Suppressor macrophage treated with lipopolysaccharide for 4 hours (primary cell): ENCODE results near the gene EIF4G3.

Source experiments
- DNase-seq: peaks from one replicate; pipeline ENCODE4 v3.0.0-alpha.2; 2020

Gene EIF4G3

DNA sequence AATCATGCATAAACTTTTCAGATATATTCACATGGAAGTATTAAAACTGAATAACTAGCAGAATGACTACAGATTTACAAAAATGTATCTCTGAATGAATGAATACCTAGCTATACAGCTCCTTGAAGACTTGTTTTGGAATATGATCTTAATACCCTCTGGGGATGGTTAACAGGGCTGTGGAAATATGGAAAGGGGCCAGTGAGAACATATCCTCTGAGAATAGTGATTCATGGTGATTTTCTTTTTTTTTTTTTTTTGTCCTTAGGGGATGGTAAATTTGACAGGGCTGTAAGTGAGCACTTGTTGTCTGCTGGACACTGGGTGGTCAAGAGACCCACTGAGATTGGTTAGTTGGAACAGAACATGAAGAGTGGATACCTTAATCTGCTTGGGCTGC lies 308.9 kb downstream of the EIF4G3 start:
- DNase-seq: no peak

DNA sequence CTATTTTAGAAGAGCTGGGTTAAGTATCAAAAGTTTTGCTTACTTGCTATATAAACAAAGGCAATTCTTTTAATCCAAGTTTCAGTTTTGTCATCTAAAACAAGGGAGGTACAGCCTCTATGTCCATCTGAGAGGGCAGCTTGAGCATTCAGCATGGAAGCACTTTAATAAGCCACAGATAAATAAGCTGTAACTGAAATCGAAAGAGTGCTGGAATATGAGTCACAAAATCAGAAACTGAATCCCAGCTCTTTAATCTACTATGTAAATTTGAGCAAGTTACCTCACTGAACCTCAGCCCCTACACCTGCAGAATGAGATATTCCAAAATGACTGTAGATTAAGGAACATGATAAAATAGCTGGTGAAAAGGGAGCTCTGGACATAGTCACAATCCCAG lies 309.6 kb downstream of the EIF4G3 start:
- DNase-seq: no peak

DNA sequence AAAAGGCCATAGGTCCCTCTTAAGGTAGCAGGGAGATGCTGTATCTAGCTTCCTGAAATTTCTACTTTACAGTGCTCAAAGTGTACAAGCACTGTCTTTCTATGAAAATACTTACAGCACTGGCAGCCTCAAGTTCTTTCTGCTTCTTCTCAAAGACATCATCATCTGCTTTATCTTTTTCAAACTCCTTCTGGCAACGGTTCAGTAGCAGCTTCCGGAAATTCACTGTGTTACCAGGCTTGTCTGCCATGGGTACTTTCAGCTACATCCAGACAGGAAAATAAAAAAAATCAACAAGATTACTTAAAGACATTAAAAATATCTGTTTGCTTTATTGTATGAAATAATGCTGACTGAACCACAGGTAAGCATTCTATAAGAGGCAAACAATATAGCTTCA lies 311.7 kb downstream of the EIF4G3 start:
- DNase-seq: no peak

DNA sequence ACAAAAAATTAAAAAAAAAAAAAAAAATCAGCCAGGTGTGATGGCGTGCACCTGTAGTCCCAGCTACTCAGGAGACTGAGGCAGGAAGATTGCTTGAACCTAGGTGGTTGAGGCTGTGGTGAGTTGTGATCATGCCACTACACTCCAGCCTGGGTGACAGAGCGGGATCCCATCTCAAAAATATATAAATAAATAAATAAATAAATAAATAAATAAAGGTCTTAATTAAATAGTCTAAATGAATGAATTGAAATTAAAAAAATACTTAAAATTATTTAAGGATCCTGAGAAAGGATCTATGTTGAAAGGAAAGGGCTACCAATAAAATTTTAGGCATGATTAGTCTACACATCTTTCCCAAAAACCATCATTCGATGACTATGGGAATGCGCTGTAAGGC lies 322.2 kb downstream of the EIF4G3 start:
- no peak for DNase-seq

DNA sequence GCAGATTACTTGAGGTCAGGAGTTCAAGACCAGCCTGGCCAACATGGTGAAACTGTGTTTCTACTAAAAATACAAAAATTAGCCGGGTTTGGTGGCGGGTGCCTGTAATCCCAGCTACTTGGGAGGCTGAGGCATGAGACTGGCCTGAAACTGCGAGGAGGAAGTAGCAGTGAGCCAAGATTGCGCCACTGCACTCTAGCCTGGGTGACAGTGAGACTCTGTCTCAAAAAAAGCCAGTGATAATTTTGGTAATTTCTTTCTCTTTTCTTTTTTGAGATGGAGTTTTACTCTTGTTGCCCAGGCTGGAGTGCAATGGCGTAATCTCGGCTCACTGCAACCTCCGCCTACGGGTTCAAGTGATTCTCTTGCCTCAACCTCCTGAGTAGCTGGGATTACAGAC lies 324.9 kb downstream of the EIF4G3 start:
- DNase-seq: peak; percentile 45

DNA sequence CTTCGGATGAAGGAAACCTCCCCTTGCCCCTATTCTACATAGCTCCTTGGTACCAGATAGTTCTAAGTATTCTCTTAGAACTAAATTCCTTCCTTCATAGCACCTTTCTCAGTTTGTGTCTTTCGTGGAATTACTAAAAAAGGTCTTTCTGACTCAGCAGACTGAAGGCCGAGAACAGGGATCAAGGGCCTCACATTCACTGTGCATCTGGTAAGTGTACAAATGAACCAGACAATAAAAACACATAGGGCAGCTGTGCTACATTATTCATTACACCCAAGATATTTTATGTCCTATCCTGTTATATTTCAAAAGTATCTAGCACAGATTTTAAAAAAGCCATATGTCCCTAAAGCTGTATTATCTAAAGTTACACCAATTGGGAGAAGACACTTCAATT lies 326.7 kb downstream of the EIF4G3 start:
- DNase-seq: no peak

DNA sequence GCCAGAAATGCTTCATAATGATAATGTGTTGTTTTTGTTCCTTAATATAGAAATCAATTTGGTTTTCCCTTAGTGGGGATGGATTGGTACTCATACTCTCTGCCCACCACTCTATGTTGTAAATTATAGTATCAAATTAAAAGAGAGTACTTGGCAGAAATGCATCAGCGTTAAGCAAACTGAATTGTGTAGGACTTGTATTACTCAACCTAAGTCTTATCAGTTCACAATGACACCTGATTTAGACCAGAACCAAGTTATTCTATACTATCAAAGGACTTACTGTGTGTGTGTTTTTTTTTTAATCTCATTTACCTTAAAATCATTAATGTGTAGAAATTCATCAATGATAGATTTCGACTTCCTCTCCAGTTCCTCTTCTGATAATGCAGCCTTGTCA lies 327.6 kb downstream of the EIF4G3 start:
- no peak for DNase-seq

DNA sequence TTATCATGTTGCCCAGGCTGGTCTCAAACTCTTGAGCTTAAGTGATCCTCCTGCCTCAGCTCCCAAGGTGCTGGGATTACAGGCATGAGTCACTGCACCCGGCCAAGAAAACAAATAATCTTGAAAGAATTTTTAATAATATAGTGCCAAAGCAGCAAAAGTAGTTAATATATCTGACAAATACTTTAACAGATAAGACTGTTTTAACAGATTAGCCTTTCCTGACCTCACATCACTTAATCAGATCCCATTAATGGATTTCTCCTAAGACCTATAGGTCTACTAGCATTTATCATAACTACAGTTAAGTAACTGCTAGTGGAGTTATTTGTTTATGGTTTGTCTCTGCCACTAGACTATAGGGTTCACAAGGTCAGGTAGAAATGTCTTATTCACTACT lies 328.5 kb downstream of the EIF4G3 start:
- no peak for DNase-seq

DNA sequence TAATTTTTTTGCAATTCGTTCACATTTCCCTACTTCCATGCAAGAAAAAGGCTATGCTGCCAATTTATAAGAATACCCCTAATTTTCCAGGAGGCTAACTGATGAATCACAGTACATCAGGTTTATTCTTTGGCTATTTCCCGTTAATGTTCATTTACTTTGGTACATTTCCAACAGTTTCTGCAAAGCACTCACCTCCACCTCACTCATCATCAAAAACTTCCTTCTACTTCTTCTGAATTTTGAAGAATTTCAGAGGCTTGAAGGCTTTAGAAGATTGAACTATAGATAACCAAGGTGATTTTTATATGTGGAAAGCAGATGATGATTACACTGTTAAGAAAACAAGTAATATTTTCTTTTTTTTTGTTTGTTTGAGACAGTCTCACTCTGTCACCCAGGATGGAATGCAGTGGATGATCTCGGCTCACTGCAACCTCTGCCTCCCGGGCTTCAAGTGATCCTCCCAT lies 329.1 kb downstream of the EIF4G3 start:
- DNase-seq: no peak

DNA sequence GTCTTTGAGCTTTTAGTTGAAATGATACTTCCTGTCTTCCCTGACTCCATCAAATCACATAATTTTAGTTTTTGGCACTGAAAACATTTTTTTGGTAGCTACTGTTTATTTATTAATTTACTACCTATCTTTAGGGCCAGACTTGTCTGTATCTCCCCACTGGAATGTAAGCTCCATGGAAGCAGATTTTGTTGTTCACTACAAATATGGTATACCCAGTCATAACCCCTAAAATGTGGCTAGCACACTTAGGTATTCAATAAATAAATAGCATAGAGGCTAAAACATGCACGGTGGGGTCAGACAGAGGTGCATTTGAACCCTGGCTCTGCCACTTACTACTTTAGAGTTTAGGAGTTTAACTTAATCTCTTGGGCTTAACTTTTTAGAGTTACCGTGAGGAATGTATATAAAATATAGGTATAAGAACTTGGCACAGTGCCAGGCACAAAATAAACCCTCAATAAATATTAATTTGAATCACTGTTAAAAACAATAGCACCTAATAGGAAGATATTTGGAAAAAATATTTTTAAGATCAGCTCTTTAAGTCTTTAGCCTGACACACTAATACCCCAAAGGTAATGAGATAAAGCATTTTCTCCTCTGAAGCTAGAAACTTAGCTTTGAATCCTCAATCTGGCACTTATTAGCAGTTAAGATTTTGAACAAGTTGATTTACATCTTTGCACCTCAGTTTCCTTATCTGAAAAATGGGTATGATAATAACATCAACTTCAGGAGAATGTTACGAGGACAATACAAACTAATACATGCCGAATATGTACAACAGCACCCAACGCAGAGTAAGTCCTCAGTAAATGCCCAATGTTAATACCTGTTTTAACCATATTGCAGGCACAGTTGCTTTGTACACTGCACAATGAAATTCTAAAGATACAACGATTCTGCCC lies 330.0 kb downstream of the EIF4G3 start:
- DNase-seq: no peak

DNA sequence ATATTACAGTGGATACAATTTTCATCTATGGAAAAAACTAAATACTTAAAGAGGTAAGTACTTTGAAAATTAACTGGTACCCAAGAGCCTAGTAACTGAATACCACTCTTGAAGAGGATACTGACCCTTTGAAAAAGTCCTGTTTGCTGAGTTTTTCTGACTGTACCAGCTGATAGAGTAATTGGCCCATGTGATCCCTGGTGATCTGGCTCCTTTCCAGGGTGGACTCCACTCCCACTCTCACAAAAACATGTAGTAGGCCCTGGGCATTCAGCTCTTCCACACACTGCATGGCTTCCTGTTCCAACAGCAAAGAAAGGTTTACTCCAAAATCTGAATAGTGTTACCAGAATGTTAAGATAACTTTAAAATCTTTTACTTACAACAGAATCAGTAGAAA lies 336.0 kb downstream of the EIF4G3 start:
- peak; percentile 6 for DNase-seq

DNA sequence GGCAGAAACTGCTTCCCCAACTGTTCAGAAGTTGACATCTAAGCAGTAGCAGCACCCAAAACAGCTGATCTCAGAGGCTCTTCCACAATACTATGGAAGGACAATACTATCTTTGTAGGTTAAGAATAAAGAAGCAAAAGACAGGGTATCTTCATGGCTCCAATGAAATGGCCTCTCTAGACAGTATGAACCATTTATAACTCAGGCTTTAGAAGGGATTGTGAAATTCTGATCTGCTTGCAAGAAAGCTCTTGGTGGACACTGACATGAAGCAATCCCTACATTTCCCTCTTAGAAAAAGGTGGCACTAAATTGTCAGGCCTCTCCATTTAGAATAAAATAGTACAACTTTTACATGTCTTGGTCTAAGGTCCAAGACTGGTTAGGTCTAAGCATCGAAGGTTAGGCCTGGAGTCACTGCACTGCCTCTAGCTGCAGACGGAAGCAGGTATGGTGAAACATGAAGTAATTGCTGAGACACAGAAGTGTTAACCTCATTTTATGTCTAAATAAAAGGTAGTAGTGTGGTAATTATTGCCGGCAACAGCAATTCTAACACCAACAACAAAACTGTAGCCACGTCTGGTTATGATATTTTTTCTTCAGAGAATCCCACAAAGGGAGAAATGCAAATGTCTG lies 339.0 kb downstream of the EIF4G3 start:
- DNase-seq: no peak

DNA sequence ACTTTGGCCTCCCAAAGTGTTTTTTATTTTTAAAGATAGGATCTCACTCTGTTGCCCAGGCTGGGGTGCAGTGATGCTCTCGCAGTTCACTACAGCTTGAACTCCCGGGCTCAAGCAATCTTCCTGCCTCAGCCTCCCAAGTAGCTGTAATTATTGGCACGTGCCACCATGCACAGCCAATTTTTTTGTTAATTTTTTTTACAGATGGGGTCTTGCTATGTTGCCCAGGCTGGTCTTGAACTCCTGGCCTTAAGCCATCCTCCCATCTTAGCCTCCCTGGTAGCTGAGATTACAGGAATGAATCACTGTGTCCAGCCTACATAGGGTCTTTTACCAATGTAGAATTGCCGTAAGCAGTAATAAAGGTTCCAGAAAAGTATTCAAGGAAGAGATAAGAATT lies 340.5 kb downstream of the EIF4G3 start:
- no peak for DNase-seq

DNA sequence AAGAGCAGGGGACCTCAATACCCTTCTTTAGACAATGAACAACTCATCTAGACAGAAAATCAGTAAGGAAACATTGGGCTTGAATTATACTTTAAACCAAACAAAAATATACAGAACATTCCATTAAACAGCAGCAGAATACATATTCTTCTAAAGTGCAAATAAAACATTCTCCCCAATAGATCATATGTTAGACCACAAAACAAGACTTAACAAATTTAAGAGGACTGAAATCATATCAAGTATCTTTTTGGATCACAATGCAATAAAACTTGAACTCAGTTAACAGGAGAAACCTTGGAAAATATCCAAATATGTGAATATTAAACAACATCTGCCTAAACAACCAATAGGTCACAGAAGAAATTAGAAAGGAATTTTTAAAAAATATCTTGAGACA lies 341.9 kb downstream of the EIF4G3 start:
- DNase-seq: no peak

DNA sequence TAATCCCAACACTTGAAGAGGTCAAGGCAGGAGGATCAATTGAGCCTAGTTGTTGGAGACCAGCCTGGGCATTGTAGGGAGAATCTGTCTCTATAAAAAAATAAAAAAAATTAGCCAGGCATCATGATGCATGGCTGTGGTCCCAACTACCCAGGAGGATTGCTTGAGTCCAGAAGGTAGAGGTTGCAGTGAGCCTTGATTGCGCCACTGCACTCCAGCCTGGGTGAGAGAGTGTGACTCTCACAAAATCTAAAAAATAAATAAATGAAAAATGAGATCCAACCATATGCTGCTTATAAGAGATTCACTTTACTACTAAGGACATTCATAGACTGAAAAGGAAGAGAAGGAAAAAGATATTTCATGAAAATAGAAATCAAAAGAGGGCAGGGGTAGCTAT lies 342.5 kb downstream of the EIF4G3 start:
- no peak for DNase-seq

DNA sequence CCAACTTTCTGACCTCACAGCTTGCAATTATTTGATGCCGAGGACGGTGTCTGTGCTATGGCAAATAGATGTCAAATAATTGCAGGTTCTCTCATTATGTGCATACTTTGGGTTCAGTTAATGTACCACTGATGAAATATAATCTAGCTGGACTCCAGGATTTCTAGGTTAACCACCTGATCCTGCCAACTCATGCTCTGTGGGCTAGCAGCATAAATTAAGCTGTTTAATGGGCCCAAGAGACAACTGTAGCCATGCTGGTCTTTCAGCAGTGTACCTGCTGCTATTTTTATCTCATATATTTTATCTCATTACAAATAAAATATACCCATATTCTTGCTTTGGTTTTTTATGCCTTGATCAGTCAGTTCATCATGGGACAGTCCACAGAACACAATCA lies 346.3 kb downstream of the EIF4G3 start:
- no peak for DNase-seq

DNA sequence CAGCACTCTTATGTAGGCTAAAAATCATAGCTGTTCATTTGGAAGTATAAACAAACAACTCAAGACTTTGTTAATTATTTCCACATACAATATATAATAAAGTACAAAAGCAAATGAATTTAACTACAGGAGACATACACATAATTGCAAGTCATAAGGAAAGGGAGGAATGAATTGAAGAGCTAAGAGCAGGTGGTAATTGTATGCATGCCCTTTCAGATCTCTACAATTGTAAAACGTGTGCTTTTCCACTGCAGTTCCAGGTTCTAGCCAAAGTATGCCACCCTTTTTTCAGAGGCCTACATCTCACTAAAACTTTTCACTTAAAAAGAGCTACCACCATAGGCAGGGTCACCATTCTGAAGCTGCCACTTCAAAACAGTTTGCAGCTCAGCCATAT lies 346.8 kb downstream of the EIF4G3 start:
- DNase-seq: no peak

DNA sequence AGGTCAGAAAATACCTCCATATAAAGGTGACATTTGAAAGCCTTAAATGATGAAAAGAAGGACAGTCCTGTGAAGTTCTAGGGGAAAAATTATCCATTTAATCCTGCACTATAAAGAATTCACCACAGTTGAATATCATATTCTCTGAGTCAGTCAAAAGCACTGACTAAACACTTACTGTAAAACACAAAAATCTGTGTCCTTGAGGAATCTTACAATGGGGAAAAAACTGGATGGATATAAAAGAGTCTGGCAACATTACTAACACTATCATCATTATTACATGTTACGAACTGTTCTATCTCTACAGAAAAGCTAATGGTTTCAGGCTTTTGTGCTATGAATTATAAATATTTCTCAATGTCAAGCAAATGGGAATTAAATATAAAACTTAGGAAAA lies 347.2 kb downstream of the EIF4G3 start:
- no peak for DNase-seq

DNA sequence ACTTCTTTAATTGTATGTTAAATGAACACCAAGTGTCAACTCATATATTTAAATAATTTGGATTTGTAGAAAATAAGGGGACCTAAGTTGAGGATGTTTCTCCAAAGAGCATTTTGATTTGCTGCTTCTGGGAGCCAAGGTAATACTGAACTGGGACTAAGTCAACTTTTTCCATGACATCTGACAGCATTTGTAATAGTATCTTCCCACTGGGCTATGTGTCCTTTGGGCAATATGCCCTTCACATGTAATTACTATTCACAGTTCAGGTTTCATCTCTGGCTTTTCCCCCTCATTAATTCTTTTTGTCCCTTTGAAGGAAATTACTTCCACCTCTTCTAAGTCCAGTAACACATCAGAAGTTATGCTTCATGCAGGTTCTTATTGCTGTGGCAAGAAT lies 352.9 kb downstream of the EIF4G3 start:
- no peak for DNase-seq

DNA sequence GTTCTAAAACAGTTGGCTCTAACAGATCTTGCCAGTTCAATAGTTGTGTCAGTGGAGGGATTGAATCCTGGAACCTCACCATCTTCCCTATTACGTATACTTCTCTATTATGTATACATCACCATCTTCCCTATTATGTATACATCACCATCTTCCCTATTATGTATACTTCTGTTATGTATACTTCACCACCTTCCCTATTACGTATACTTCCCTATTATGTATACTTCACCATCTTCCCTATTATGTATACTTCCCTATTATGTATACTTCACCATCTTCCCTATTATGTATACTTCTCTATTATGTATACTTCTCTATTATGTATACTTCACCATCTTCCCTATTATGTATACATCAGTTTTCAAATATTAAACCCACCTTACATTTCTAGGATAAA lies 355.2 kb downstream of the EIF4G3 start:
- DNase-seq: peak; percentile 2

DNA sequence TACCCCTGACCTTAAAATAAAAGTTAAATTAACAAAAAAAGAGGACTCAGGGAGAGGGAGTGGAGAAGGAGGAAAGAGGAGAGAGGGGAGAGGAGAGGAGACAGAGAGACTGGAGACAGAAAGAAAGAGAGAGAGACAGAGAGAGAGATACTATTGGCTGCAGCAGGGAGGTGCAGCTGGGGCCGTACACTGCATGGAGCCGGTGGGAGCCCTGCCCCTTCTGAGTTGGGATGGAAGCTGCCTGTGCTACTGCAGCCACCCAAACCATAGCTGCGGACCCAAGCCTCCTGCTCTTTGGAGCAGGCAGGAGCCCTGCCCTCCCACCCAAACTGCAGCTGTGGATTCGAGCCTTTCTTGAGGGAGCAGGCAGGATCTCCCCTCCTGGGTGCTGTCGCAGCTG lies 356.9 kb downstream of the EIF4G3 start:
- no peak for DNase-seq

DNA sequence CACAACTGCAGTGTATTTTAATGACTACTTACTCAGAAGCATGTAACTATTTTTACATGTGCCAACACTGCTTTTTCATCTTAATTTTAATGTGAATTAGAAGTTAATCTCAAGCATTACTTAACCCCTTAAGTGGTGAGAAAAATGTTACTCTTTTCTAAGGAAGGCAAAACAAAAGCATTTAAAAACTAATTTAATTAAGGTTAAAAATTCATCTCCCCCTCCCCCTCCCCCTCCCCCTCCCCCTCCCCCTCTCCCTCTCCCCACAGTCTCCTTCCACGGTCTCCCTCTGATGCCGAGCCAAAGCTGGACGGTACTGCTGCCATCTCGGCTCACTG lies 362.2 kb downstream of the EIF4G3 start:
- no peak for DNase-seq

DNA sequence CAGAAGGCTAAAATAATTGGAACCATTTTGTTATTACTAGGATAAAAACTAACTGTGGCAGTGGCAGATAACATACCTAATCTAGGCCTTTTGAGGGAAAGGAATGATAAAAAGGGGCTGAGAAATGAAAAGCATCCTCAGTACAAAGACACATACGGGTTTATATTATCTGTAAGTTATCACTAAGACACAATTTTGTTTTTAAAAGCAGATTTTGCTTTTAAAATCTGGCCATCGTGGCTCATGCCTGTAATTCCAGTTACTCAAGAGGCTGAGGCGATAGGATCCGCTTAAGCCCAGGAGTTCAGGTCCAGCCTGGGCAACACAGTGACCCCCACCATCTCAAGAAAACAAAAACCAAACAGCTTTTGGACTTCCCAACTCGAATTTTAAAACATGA lies 364.8 kb downstream of the EIF4G3 start:
- DNase-seq: no peak

DNA sequence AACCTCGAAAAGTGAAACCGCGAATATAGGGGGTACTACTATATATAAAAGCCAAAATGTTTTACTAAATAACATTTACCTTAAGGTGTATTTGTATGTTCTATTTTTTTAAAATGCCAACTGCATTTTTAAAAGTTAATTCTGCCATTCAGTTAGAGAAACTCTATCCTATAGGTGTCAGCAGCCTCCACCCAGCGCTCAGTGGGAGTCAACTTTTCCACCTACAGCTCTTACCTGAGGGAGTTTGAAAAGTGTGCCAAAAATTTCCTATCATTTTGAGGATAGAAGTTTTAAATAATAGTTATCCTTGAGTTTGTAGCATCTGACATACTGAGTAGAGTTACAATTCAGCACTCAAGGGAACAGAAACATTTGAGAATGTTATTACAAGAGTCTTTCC lies 383.5 kb downstream of the EIF4G3 start:
- DNase-seq: no peak

DNA sequence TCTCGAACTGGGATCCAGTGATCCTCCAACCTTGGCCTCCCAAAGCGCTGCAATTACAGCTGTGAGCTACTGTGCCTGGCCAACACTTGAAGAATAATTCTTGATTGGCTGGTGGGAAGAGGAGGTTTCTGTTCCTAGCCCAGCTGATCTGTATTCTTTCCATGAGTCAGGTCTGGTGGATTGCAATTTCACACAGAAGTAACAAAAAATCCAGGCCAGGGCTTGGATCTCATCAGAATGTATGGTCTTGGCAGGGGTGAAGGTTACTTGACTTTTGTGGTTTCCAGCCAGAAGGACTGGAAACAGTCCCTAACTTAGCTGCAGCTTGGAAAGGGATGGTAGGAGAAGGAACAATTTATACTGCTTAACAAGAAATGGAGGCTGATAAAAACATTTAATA lies 384.5 kb downstream of the EIF4G3 start:
- no peak for DNase-seq
